22Rv1 (cell line): ENCODE measurements around the gene COL5A3.

Experiments
- H3K27ac ChIP-seq: fragments of 450-650 bp; 2 replicates; pipeline ENCODE4 v1.5.1; 2017
- ZFX ChIP-seq: fragments of 450-650 bp; IDR thresholded peaks from 2 replicates; pipeline ENCODE4 v1.6.1; 2017; ENCODE audit warnings: antibody characterized with exemption, borderline replicate concordance
- TF ChIP-seq, protein P1 (sequence below): fragments of 450-650 bp; IDR thresholded peaks from 2 replicates; pipeline ENCODE4 v1.5.1; 2017; ENCODE audit warnings: mild to moderate bottlenecking

COL5A3 gene

DNA sequence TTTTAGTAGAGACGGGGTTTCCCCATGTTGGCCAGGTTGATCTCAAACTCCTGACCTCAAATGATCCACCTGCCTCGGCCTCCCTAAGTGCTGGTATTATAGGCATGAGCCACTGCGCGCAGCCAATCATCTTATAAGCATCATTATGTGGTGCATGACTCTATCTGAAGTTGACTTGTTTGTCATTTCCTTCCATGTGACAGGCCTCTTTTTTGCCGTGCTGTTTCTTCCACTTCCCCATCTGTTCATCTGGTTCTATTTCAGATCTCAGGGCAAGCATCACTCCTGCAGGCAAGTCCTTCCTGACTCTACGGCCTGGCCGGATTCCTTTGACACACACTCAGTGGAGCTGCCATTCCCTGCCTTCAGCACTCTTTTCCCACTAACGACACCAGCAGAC, 15.2 kb downstream of the COL5A3 start:
- H3K27ac ChIP-seq = no peak overlapping the region
- TF ChIP-seq ZFX = no peak
- TF ChIP-seq, protein P1, sequence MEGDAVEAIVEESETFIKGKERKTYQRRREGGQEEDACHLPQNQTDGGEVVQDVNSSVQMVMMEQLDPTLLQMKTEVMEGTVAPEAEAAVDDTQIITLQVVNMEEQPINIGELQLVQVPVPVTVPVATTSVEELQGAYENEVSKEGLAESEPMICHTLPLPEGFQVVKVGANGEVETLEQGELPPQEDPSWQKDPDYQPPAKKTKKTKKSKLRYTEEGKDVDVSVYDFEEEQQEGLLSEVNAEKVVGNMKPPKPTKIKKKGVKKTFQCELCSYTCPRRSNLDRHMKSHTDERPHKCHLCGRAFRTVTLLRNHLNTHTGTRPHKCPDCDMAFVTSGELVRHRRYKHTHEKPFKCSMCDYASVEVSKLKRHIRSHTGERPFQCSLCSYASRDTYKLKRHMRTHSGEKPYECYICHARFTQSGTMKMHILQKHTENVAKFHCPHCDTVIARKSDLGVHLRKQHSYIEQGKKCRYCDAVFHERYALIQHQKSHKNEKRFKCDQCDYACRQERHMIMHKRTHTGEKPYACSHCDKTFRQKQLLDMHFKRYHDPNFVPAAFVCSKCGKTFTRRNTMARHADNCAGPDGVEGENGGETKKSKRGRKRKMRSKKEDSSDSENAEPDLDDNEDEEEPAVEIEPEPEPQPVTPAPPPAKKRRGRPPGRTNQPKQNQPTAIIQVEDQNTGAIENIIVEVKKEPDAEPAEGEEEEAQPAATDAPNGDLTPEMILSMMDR = no peak

GRCh38 chr19:9991425-9992191, 18.7 kb downstream of the COL5A3 start:
- no peak overlapping the region for H3K27ac ChIP-seq
- TF ChIP-seq, protein P1 = no peak
- TF ChIP-seq ZFX = no peak

DNA sequence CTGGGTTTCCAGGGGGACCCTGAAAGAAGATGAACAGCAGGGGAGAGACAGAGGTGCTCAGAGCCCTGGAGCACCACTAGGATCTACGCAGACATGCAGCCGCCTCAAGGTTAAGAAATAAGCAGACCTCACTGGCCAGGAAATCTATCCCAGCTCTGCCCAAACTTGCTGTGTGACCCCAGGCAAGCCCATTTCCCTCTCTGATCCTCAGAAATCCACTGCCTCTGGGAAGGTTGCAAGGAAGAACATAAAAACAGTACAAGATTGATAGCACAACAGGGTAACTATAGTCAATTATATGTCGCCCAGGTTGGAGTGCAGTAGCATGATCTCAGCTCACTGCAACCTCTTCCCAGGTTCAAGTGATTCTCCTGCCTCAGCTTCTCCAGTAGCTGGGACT, 20.8 kb downstream of the COL5A3 start:
- TF ChIP-seq, protein P1 = no peak
- TF ChIP-seq ZFX = no peak
- no peak overlapping the region for H3K27ac ChIP-seq

DNA sequence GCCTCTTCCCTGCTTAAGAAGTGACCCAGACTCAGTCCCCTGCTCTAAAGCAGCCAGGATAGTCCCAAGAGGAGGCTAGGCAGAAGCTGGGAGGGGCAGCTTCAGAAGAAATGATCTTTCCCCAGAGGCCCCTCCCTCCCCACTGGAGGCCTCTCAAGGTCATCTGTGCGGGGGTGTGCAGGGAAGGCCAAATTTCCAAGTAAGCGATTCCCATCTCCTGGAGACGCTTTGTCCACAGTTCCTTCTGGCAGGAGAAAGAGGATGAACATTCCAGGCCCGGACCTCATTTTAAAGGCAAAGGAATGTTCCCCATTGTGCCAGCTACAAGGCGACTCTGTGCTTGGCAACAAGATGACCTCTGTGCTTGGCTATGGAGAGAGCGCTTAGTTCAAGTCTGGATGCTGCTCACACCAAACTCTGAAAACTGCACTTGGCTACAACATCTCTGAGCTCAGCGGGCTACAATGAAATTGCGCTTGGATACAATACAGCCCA, 23.5 kb downstream of the COL5A3 start:
- TF ChIP-seq, protein P1 = no peak
- TF ChIP-seq ZFX = no peak
- H3K27ac ChIP-seq = no peak overlapping the region

DNA sequence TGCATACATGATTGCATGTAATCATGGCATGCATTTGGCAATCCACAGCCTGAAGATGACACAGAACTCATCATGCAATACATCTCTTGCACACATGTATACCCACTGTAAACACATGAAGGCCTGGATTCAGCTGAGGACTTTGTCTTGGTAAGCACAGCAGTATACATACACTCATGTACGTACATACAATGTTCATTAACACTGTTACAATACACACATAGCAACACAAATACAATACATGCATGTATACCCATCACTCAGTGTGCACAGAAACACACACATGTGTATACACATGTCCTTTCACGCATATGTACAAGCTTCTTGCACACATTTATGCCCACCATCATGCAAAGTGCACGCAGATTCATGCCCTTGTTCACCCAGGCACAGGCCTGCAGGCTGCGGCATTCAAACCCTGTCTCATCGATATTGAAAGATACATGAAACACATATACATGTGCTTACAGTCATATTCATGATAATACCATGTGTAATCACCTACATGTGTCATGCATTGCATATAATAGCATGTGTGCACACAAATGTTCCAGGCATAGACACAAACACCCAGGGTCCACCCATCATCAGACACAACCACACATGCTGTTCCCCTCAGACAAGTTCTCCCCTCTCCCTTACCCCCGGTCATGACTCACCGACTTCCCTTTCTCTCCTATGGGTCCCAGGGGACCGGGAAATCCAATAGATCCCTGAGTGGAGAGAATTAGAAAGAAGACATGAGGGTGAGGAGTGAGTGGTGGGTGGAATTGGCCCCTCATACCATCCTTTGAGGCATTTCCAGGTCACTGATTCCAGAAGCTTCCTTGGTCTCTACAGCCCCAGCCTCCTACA, 28.7 kb downstream of the COL5A3 start:
- no peak overlapping the region for H3K27ac ChIP-seq
- no peak for TF ChIP-seq ZFX
- TF ChIP-seq, protein P1 = no peak

DNA sequence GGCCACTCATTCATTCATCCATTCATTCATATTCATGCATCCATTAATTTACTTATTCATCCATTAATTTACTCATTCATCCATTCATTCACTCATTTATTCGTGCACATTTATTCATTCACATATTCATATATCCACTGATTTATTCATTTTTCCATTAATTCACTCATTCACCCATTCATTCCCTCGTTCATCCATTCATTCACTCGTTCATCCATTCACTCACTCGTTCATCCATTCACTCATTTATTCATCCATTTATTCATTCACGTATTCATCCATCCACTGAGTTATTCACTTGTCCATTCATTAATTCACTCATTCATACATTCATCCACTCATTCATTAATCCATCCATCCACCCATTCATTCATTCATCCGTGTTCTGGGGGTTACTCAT, 38.2 kb downstream of the COL5A3 start:
- no peak overlapping the region for H3K27ac ChIP-seq
- TF ChIP-seq ZFX = no peak
- TF ChIP-seq, protein P1 = no peak
